Uterus (tissue), 2 donors: ENCODE data around the gene LYZL2.

Source experiments
- CTCF ChIP-seq, 4 experiments: fragments of 200-600 bp in 2 of 4; fragments of 450-650 bp in 2 of 4; sonication (generic) in 2 of 4; IDR thresholded peaks; one replicate each; pipeline ENCODE4 v1.5.1; 2016 to 2019; ENCODE audit warnings: antibody characterized with exemption in 4 of 4, mild to moderate bottlenecking in 2 of 4, moderate library complexity in 1 of 4
- POLR2A ChIP-seq, 2 donors: fragments of 450-650 bp; IDR thresholded peaks; one replicate each; pipeline ENCODE4 v1.6.1; 2016; ENCODE audit warnings: antibody characterized with exemption in 2 of 2, mild to moderate bottlenecking in 1 of 2, moderate library complexity in 1 of 2

GRCh38 chr10:30630571-30630970 lies 1.0 kb upstream of the LYZL2 start:
- no peak for TF ChIP-seq CTCF (IDR thresholded peaks at IDR 0.05)
- no peak for TF ChIP-seq POLR2A (IDR thresholded peaks at IDR 0.05)
